Right lobe of liver (tissue), 6 donors: ENCODE measurements around the gene DIPK1B. TPM values are rescaled to one million over a fixed set of nuclear protein-coding genes. Genes with fewer than 3 reads are reported as not detected.
"Not testable (repeated sequence)": the region's sequence is repeated elsewhere in the genome, so short reads cannot be mapped to it uniquely, and the experiment has no call there.

ENCODE experiments used
- ATAC-seq, 4 donors: fragments of 200-7000 bp; cut with Tn5 transposase; one replicate each; pipeline ENCODE4 v1.9.1; 2020; ENCODE audit warnings: mild to moderate bottlenecking in 4 of 4, moderate library complexity in 4 of 4
- DNase-seq, 3 donors: peaks; one replicate each; pipeline ENCODE4 v3.0.0-alpha.2; 2020
- H3K27ac ChIP-seq, 3 donors: fragments of 200-600 bp; one replicate each; pipeline ENCODE4 v1.8.0; 2022
- H3K27me3 ChIP-seq, 2 donors: fragments of 200-600 bp; one replicate each; pipeline ENCODE4 v1.8.0; 2022
- H3K36me3 ChIP-seq, 4 donors: fragments of 200-600 bp; sonication (generic) in 1 of 4; one replicate each; pipeline versions ENCODE4 v1.5.1 to v1.8.0; 2017 to 2022; ENCODE audit warnings: control low read depth in 1 of 4
- H3K4me1 ChIP-seq, 4 donors: fragments of 200-600 bp; sonication (generic) in 1 of 4; one replicate each; pipeline versions ENCODE4 v1.5.1 to v1.8.0; 2017 to 2022; ENCODE audit warnings: control low read depth in 1 of 4
- H3K4me3 ChIP-seq, 3 donors: fragments of 200-600 bp; one replicate each; pipeline ENCODE4 v1.8.0; 2022
- H3K9me3 ChIP-seq, 4 donors: fragments of 200-600 bp; sonication (generic) in 1 of 4; one replicate each; pipeline versions ENCODE4 v1.5.1 to v1.8.0; 2017 to 2022; ENCODE audit warnings: control low read depth in 1 of 4
- POLR2A ChIP-seq: fragments of 450-650 bp; IDR thresholded peaks from one replicate; pipeline ENCODE4 v1.6.1; 2017; ENCODE audit warnings: antibody characterized with exemption, mild to moderate bottlenecking
- WGBS: methylation state at CpG from one replicate; pipeline ENCODE4 v1.1.6; 2018; ENCODE audit warnings: low coverage, low lambda C conversion rate; ENCODE audit not compliant: insufficient coverage; ENCODE audit errors: missing lambda C conversion rate; 5-methylcytosine and 5-hydroxymethylcytosine counted together
- intact Hi-C, 2 donors: fragments of 100-400 bp; cut with DNase I; formaldehyde crosslinking; loops; one replicate each; pipeline versions ENCODE4 v1.11.2 to v1.14.1; 2022
- total RNA-seq, 6 experiments: library from RNA; depleted of rRNA in 2 of 6; stranded (reverse); fragments of >200 nt in 2 of 6; fragmentation: NEBNext Ultra II Directional in 3 of 6; extraction: Animal tissue kit (Norgen Biotek cat#: 25700) in 3 of 6; gene quantifications; one replicate each; pipeline versions ENCODE4 v1.1.0 to v1.2.4, GENCODE V29; 2016 to 2023
- TF ChIP-seq, protein P1 (sequence below), 4 donors: fragments of 200-600 bp in 3 of 4; fragments of 450-650 bp in 1 of 4; IDR thresholded peaks; one replicate each; pipeline versions ENCODE4 v1.5.1 to v1.8.0; 2016 to 2022; ENCODE audit warnings: antibody characterized with exemption in 4 of 4, mild to moderate bottlenecking in 2 of 4
- donor health status: DM: no; HTN: yes; CAD: no.
- donor health status: DM: no; HTN: no; CAD: no.
- donor health status: DM: no; HTN: no; CAD: no.
- donor health status: DM: no; HTN: yes; CAD: no.
- donor health status: DM: no; HTN: yes; CAD: no.

Gene DIPK1B
- total RNA-seq, 6 experiments from 2014 or later: 1.4 to 7.7 (median 5.1) TPM

DNA sequence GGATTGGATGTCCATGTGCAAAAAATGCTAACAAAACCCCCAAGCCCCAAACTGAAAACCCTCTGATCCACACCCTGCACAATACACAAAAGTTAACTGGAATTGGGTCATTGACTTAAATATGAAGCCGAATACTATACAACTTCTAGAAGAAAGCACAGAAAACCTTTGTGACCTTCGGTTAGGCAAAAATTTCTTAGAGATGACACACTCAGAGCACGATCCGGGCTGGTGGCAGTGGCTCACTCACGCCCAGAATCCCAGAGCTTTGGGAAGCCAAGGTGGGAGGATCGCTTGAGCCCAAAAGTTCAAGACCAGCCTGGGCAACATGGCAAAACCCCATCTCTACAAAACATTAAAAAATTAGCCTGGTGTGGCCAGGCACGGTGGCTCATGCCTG is 1.8 kb upstream of the DIPK1B start:
- Histone ChIP-seq H3K27me3 (no peaks in the 10 kb centered on the region), H3K4me3 (no peak overlapping the region), H3K27ac (no peak overlapping the region), H3K4me1 (peaks cover 0 to 12% (median 2%) of the 10 kb centered on the region in 4 donors), H3K9me3 (no peaks in the 10 kb centered on the region), H3K36me3 (no peaks in the 10 kb centered on the region)
- 81% methylated on average over 5 of the region's 7 CpGs for WGBS
- no peak for DNase-seq
- no peak for ATAC-seq
- intact Hi-C loops: no loop called here
- no peak for TF ChIP-seq POLR2A
- TF ChIP-seq, protein P1, sequence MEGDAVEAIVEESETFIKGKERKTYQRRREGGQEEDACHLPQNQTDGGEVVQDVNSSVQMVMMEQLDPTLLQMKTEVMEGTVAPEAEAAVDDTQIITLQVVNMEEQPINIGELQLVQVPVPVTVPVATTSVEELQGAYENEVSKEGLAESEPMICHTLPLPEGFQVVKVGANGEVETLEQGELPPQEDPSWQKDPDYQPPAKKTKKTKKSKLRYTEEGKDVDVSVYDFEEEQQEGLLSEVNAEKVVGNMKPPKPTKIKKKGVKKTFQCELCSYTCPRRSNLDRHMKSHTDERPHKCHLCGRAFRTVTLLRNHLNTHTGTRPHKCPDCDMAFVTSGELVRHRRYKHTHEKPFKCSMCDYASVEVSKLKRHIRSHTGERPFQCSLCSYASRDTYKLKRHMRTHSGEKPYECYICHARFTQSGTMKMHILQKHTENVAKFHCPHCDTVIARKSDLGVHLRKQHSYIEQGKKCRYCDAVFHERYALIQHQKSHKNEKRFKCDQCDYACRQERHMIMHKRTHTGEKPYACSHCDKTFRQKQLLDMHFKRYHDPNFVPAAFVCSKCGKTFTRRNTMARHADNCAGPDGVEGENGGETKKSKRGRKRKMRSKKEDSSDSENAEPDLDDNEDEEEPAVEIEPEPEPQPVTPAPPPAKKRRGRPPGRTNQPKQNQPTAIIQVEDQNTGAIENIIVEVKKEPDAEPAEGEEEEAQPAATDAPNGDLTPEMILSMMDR (IDR thresholded peaks at IDR 0.05): no peak

DNA sequence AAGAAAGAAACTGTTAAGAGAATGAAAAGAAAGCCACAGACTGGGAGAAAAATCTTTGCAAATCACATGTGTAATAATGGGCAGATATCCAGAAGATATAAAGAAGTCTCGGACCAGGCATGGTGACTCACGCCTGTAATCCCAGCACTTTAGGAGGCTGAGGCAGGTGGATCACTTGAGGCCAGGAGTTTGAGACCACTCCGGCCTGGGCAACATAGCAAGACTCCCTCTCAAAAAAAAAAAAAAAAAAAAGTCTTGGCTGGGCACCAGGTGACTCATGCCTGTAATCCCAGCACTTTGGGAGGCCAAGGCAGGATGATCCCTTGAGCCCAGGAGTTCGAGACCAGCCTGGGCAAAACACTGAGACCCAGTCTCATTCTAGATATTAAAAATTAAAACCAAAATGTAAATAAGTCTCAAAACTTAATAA is 1.1 kb upstream of the DIPK1B start:
- Histone ChIP-seq H3K4me1 (peaks cover 0 to 12% (median 2%) of the 10 kb centered on the region in 4 donors), H3K27ac (peak overlapping the region in 1 of 3 donors; percentile 3)
- ATAC-seq, H3K36me3 ChIP-seq, H3K27me3 ChIP-seq, DNase-seq, H3K9me3 ChIP-seq, H3K4me3 ChIP-seq, intact Hi-C loops: not testable (repeated sequence)
- WGBS: 30% methylated on average over 2 of the region's 4 CpGs

DNA sequence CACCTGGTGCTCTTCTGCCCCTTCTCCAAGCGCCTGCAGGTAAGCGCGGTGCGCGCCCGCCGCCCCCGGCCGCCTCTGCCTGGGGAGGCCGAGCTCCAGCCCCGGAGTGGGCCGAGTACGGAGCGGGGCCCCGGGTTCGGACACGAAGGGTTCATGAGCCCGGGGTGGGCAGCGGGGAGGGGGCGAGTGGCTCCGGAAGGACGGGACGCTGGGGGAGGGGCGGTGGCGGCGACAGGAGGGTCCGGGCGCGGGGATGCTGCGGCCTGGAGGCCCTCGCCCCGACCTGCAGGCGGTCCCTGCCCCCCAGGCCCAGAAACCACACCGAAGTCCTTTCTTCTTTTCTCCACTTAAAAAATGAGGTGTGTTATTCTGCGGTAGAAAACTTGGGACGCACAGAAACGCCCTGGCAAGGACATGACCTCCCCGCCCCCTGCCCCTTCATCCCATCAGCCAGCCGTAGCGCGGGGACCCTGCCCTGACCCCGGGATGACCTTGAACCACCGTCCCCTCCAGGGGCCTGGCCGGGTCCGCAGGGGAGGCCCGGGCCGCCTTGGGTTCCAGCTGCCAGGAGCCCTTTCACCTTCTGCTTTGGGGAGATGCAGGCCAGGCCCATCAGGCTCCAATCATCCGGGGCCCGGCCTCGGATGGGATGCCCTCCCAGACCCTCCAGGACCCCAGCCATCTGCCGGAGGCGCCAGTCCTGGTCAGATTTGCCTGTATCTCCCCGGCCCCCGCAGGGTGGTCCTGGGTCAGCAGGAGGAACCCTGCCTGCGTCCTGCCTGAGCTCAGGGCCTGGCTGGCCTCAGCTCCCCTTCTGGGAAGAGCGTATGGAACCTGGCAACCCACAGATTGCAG is 545 bp downstream of the DIPK1B start:
- WGBS: 1% methylated on average over 22 of the region's 56 CpGs
- Histone ChIP-seq H3K9me3 (no peaks in the 10 kb centered on the region), H3K27me3 (no peaks in the 10 kb centered on the region), H3K4me1 (peaks cover 0 to 12% (median 2%) of the 10 kb centered on the region in 4 donors), H3K27ac (peak overlapping the region in 1 of 3 donors; percentile 29), H3K36me3 (no peaks in the 10 kb centered on the region), H3K4me3 (peak overlapping the region; percentile 42 to 50 (median 44))
- peak in 2 of 4 donors; percentile 1 to 23 for ATAC-seq
- TF ChIP-seq, protein P1 (IDR thresholded peaks at IDR 0.05): no peak
- TF ChIP-seq POLR2A: no peak
- intact Hi-C loops: no loop called here
- DNase-seq: peak in 1 of 3 donors; percentile 56

DNA sequence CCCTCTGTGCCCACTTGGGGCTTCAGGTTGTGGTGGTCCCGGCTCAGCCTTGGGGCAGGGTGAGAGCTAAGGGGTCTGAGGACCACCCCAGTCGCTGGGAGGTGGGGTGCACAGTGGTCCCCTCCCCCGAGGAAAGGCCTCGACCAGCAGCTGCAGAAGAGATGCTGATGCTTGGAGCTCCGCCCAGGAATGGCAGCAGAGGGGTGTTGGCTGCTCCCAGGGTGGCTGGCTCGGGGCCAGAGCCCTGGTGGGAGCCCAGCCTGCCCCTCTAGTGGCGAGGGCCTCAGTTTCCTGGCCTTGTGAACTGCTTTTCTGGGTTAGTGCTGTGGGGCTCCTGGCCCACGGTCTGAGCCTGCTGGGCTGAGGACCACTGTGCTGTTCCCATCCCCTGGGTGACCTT is 1.2 kb downstream of the DIPK1B start:
- DNase-seq (peak in 1 of 3 donors; percentile 58), ATAC-seq (no peak)
- Histone ChIP-seq H3K27ac (peak overlapping the region in 1 of 3 donors; percentile 22), H3K4me1 (peaks cover 0 to 12% (median 2%) of the 10 kb centered on the region in 4 donors), H3K36me3 (no peaks in the 10 kb centered on the region), H3K9me3 (no peaks in the 10 kb centered on the region), H3K4me3 (peak overlapping the region in 1 of 3 donors; percentile 50), H3K27me3 (no peaks in the 10 kb centered on the region)
- no CpG with 5 or more reads among the region's 8 CpGs for WGBS
- TF ChIP-seq POLR2A: no peak
- TF ChIP-seq, protein P1 (IDR thresholded peaks at IDR 0.05): no peak
- intact Hi-C loops: no loop called here
